GM12878 (cell line): ENCODE data around the gene CLCNKB. TPM values are rescaled to one million over a fixed set of nuclear protein-coding genes. Genes with fewer than 3 reads are reported as not detected.
A peak's percentile ranks its signal among the peaks of the same experiment; 100 is the strongest.

Experiments used
- ATAC-seq: fragments of 200-7000 bp; cut with Tn5 transposase; 3 replicates; pipeline ENCODE4 v1.9.1; 2020; ENCODE audit warnings: mild to moderate bottlenecking, moderate library complexity
- BruUV-seq: library from RNA; stranded (reverse); fragments of 400-500 nt; replicated peaks from 2 replicates; lab custom pipeline; 2021; lab: Mats Ljungman, UMichigan
- CTCF ChIA-PET: fragments of 300-600 bp; sonication (Branson Sonifier 250); formaldehyde crosslinking; extraction: SDS; loops from one replicate; lab custom pipeline; 2021; ENCODE audit warnings: inconsistent platforms; lab: Yijun Ruan, JAX
- POLR2A ChIA-PET: fragments of 350-600 bp; formaldehyde crosslinking; extraction: SDS; loops from one replicate; lab custom pipeline; 2021; ENCODE audit warnings: inconsistent platforms; lab: Charles Lee
- RAD21 ChIA-PET: fragments of 300-600 bp; sonication (Branson Sonifier 250); formaldehyde crosslinking; loops from one replicate; lab custom pipeline; 2023; ENCODE audit warnings: antibody characterized with exemption; ENCODE audit not compliant: unreplicated experiment; lab: Charles Lee
- SMC1A ChIA-PET: fragments of 300-600 bp; sonication (Branson Sonifier 250); formaldehyde crosslinking; loops from one replicate; lab custom pipeline; 2023; ENCODE audit not compliant: unreplicated experiment, uncharacterized antibody; lab: Charles Lee
- DNase-seq: peaks from one replicate; pipeline ENCODE4 v3.0.0-alpha.2; 2011; ENCODE audit warnings: low read depth, low spot score
- FAIRE-seq: peaks from 3 replicates; lab custom pipeline; 2011; peaks lifted over from hg19 to GRCh38; lab: Jason Lieb, UNC
- H2AFZ ChIP-seq: 2 replicates; pipeline ENCODE4 v1.6.0; 2011; ENCODE audit warnings: low read depth, low read length, control low read depth; ENCODE audit not compliant: control insufficient read depth
- H3K27ac ChIP-seq: 2 replicates; pipeline ENCODE4 v1.5.1; 2011; ENCODE audit warnings: control low read depth; ENCODE audit not compliant: control insufficient read depth, insufficient read depth
- H3K27me3 ChIP-seq, 2 experiments: replicated peaks in 1 of 2; 2 replicates each; pipeline versions ENCODE4 v1.6.0 to v1.6.1; 2011; ENCODE audit warnings: low read length in 1 of 2; ENCODE audit not compliant: control insufficient read depth in 2 of 2, insufficient read depth in 2 of 2
- H3K36me3 ChIP-seq, 2 experiments: 2 replicates each; pipeline ENCODE4 v1.5.1; 2011; ENCODE audit warnings: low read length in 1 of 2; ENCODE audit not compliant: control insufficient read depth in 2 of 2, insufficient read depth in 2 of 2
- H3K4me1 ChIP-seq: 2 replicates; pipeline ENCODE4 v1.6.1; 2011; ENCODE audit warnings: mild to moderate bottlenecking, low read length, moderate library complexity, mixed read lengths; ENCODE audit not compliant: control insufficient read depth, insufficient read depth
- H3K4me2 ChIP-seq: 2 replicates; pipeline ENCODE4 v1.6.0; 2011; ENCODE audit warnings: control low read depth; ENCODE audit not compliant: control insufficient read depth, insufficient read depth
- H3K4me3 ChIP-seq: fragments of 200-600 bp; sonication (generic); 2 replicates; pipeline ENCODE4 v1.5.1; 2016
- H3K79me2 ChIP-seq: 2 replicates; pipeline ENCODE4 v1.6.0; 2011; ENCODE audit warnings: low read length; ENCODE audit not compliant: control insufficient read depth, insufficient read depth
- H3K9ac ChIP-seq: 2 replicates; pipeline ENCODE4 v1.8.0; 2011; ENCODE audit warnings: low read length, control low read depth, mixed read lengths; ENCODE audit not compliant: control insufficient read depth, insufficient read depth
- H3K9me3 ChIP-seq: replicated peaks from 3 replicates; pipeline ENCODE4 v1.5.1; 2011; ENCODE audit warnings: mild to moderate bottlenecking, low read length; ENCODE audit not compliant: control insufficient read depth, insufficient read depth
- H4K20me1 ChIP-seq: 2 replicates; pipeline ENCODE4 v1.6.0; 2011; ENCODE audit not compliant: control insufficient read depth, insufficient read depth
- CHD4 ChIP-seq: fragments of 200-600 bp; sonication (generic); IDR thresholded peaks from 2 replicates; pipeline ENCODE4 v1.6.1; 2016; ENCODE audit warnings: mild to moderate bottlenecking
- CTCF ChIP-seq, 3 experiments: IDR thresholded peaks in 2 of 3; conservative IDR thresholded peaks in 1 of 3; 2 replicates each; pipeline ENCODE4 v1.5.1; 2011; ENCODE audit warnings: low read depth in 3 of 3, low read length in 3 of 3, mild to moderate bottlenecking in 3 of 3, control low read depth in 2 of 3, moderate library complexity in 2 of 3, inconsistent platforms in 1 of 3, mixed read lengths in 1 of 3; ENCODE audit not compliant: control insufficient read depth in 2 of 3, insufficient read depth in 1 of 3; ENCODE audit errors: extremely low read depth in 1 of 3
- GATAD2B ChIP-seq: fragments of 450-650 bp; conservative IDR thresholded peaks from 2 replicates; pipeline ENCODE4 v1.6.1; 2017; ENCODE audit warnings: low read depth, mild to moderate bottlenecking, moderate library complexity
- HSF1 ChIP-seq: fragments of 150-350 bp; IDR thresholded peaks from 2 replicates; pipeline ENCODE4 v1.6.1; 2014; ENCODE audit warnings: mild to moderate bottlenecking, low read depth, low read length
- IRF3 ChIP-seq: fragments of 450-650 bp; IDR thresholded peaks from 2 replicates; pipeline ENCODE4 v1.6.1; 2014; ENCODE audit warnings: mild to moderate bottlenecking
- PAX5 ChIP-seq: IDR thresholded peaks from 2 replicates; pipeline ENCODE4 v1.6.1; 2011; ENCODE audit warnings: low read depth, low read length, borderline replicate concordance
- RELA ChIP-seq: fragments of 450-650 bp; IDR thresholded peaks from 2 replicates; pipeline ENCODE4 v1.8.0; 2014; ENCODE audit warnings: borderline replicate concordance; ENCODE audit not compliant: partially characterized antibody
- TCF3 ChIP-seq: IDR thresholded peaks from 2 replicates; pipeline ENCODE4 v1.6.1; 2012; ENCODE audit warnings: low read depth, mild to moderate bottlenecking, low read length, borderline replicate concordance; ENCODE audit not compliant: insufficient read depth
- ZBTB33 ChIP-seq: fragments of 450-650 bp; IDR thresholded peaks from 2 replicates; pipeline ENCODE4 v1.6.1; 2017; ENCODE audit warnings: mild to moderate bottlenecking
- ZNF384 ChIP-seq: IDR thresholded peaks from 2 replicates; pipeline ENCODE4 v1.6.1; 2012; ENCODE audit warnings: low read depth, mild to moderate bottlenecking, low read length, improper control_type of control experiment, borderline replicate concordance
- ZNF687 ChIP-seq: fragments of 450-650 bp; IDR thresholded peaks from 2 replicates; pipeline ENCODE4 v1.6.1; 2017; ENCODE audit warnings: mild to moderate bottlenecking, moderate library complexity
- WGBS: methylation state at CpG from one replicate; pipeline ENCODE4 v1.1.6; 2016; ENCODE audit warnings: low lambda C conversion rate; ENCODE audit not compliant: insufficient replicate concordance, insufficient coverage; ENCODE audit errors: missing lambda C conversion rate; 5-methylcytosine and 5-hydroxymethylcytosine counted together
- in situ Hi-C: fragments of 300-500 bp; cut with MboI; formaldehyde crosslinking; loops from 9 replicates; pipeline ENCODE4 v1.14.3; 2018; ENCODE audit warnings: mixed read lengths
- intact Hi-C: fragments of 100-400 bp; cut with micrococcal nuclease; formaldehyde crosslinking; loops from one replicate; pipeline ENCODE4 v1.14.2; 2022; ENCODE audit not compliant: unreplicated experiment
- polyA plus RNA-seq, 11 experiments: library from polyadenylated mRNA; depleted of rRNA in 4 of 11; unstranded in 6 of 11; stranded (reverse) in 5 of 11; fragments of >200 nt; fragmentation: Nextera tagmentation in 4 of 11; fragmentation: Illumina TruSeq in 1 of 11; extraction: Ambion mirVana in 4 of 11; extraction: Trizol in 1 of 11; gene quantifications; 1 replicate in 1 of 11; 2 replicates in 10 of 11; pipeline versions ENCODE4 v1.2.1 to v1.2.3, GENCODE V29; 2011 to 2016; ENCODE audit warnings: inconsistent platforms in 2 of 11, missing spikeins in 2 of 11, low read depth in 1 of 11
- total RNA-seq, 4 experiments: library from RNA; depleted of rRNA in 3 of 4; stranded (reverse); fragments of >200 nt in 3 of 4; fragmentation: Illumina TruSeq in 1 of 4; extraction: Trizol in 1 of 4; gene quantifications; 2 replicates each; pipeline versions ENCODE4 v1.2.1 to v1.2.3, GENCODE V29; 2013 to 2021

The CLCNKB gene
- total and polyA plus RNA-seq, 10 of the 15 experiments (the other 5 are each of a cell fraction or from before 2014, with no cell fraction given) = 0.05 TPM; not detected in 9

- no peak for TF ChIP-seq ZNF687
- TF ChIP-seq CHD4 = no peak
- no peak for TF ChIP-seq PAX5
These were observed 2.4 kb upstream of the CLCNKB start (continued) for GRCh38 chr1:16041200-16041599.

- RAD21 ChIA-PET = no interaction called here
- SMC1A ChIA-PET = no interaction called here
- no peak overlapping the region for H3K9ac ChIP-seq
- no peaks in the 10 kb centered on the region for H3K36me3 ChIP-seq
- CTCF ChIA-PET = interaction anchor here (1.3 kb wide), 1 partner anchor 32 kb away, joined by 5 read pairs; no protein-coding TSS in a partner anchor
- 57% methylated on average over 7 of the region's 9 CpGs for WGBS
- in situ Hi-C loops = no loop called here
- H3K4me3 ChIP-seq = no peak overlapping the region
- H4K20me1 ChIP-seq = no peaks in the 10 kb centered on the region
- H3K27ac ChIP-seq = no peak overlapping the region
- no peak for TF ChIP-seq IRF3
- no peak for TF ChIP-seq ZNF384
- no peak for TF ChIP-seq ZBTB33
- TF ChIP-seq TCF3 = no peak
- no peak for TF ChIP-seq GATAD2B
- TF ChIP-seq CTCF (IDR thresholded peaks at IDR 0.05 in 2 of 3, conservative IDR thresholded peaks at IDR 0.05 in 1 of 3; ENCODE audit: control insufficient read depth in 2 of 3, extremely low read depth in 1 of 3, insufficient read depth in 1 of 3, low read depth in 3 of 3, low read length in 3 of 3) = peak in 2 of 3 experiments; percentile 24 to 26; a peak in 1 of 6 replicates
- no peak for TF ChIP-seq HSF1
- TF ChIP-seq RELA = no peak
- TF ChIP-seq, all 136 proteins: peak for 1
- no peaks in the 10 kb centered on the region for H3K79me2 ChIP-seq
- BruUV-seq = no TSS peak
- H3K4me2 ChIP-seq = no peak overlapping the region
- ATAC-seq = peak; percentile 45
- H3K9me3 ChIP-seq = no peaks in the 10 kb centered on the region
- no peak overlapping the region for H2AFZ ChIP-seq
- DNase-seq = no peak
- intact Hi-C loops = no loop called here
- no peak for FAIRE-seq
- H3K27me3 ChIP-seq = no peaks in the 10 kb centered on the region; a peak in 1 of 4 replicates
- H3K4me1 ChIP-seq = no peaks in the 10 kb centered on the region
- POLR2A ChIA-PET = no interaction called here
These were observed 1.5 kb upstream of the CLCNKB start for GRCh38 chr1:16042096-16042495.
